ENCODE results near the gene FAM107B.

Gene FAM107B

DNA sequence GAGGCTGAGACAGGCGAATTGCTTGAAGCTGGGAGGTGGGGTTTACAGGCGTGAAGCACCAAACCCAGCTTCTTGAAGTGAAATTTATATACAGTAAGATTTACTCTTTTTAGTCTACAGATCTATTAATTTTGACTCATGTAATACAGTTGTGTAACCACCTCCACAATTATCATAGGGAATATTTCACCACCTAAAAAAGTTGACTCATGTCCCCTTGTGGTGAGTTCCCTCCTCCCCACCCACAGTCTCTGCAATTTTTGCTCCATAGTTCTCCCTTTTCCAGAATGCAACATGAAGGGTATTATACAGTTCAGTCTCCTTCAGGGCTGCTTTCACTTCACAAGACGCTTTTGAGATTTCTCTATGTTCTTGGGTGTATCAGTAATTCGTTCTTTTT is 156.8 kb downstream of the FAM107B start:
- no peak for DNase-seq

DNA sequence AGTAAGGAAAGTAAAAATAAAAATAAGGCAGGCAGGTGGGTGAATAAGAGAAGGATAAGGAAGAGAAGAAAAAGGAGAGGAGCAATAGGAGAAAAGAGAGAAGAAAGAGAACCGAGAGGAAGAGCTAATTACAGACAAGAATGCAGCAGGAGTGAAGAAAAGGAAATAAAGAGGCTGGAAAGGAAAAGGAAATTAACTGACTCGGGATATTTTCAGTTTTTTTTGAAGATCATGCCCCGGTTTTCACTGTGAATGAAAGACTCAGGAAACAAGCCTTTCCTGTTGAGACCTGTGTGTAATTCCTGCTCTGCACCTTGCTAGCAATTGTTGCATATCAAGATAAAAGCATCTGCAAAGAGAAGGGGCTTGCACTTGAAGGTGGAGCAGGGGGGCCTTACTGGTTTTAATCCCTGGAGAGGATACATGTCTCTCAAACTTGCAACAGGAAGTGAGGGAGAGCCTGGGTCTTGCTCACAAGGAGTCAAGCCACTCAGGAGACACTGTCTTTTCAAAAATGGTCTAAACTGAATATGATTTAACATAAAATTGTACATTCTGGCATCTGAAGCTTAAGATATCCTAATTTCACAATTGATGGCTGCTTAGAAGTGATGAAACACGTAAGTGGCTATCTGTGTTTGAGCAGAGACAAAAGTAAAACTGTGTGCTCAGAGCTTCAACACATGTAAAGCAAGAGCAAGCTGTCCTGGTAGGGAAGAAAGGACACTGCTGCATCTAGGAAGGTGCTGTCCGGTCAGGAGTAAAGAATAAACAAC is 157.6 kb downstream of the FAM107B start:
- DNase-seq = peak; percentile 24

- DNase-seq = no peak
These were observed 158.2 kb downstream of the FAM107B start for GRCh38 chr10:14616465-14616864.

DNA sequence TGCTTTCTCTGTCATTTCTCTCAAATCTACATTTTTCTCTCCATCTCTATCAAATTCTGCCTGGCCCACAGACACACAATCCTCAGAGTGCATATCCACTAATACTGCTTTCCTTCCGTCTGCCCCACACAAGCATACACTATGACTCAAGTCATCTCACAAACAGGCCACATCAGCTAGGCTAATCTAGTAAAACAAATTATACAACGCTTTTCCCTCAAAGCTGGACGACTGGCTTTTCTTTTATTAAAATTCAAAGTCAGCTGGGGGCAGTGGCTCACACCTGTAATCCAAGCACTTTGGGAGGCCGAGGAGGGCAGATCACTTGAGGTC is 161.1 kb downstream of the FAM107B start:
- DNase-seq = no peak

- no peak for DNase-seq
These were observed 161.7 kb downstream of the FAM107B start for GRCh38 chr10:14612873-14613587.

DNA sequence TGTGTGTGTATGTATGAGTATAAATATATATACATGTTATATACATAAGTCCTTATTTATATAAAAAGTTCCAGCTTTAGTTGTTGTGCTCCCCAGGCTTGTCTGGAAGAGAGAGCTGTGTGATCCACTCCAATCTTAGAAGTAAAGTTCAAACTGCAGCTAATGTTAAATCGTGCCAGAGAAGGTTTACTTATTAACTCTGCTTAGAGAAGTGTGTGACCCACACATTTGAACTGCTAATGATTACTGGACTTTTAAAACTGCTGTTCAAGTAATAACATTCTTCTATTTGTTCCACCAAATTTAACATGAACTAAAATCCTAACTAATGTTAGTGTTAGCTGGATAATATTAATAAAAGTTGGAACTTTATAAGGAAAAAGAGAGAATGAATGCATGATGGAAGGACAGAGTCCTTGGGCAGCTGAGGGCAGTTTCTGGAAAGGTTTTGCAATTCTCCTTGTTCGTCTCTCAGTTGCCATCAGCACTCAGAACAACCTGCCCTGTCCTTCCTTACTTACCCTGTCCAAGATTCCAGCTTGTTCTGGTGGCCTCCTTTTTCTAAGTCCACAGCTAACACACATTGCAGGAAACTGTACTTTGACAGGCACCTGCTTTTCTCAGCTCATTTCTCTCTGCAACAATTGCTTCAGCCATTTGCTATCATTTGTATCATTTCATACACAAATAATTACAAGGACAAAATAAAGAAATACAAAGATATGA is 162.6 kb downstream of the FAM107B start:
- no peak for DNase-seq

DNA sequence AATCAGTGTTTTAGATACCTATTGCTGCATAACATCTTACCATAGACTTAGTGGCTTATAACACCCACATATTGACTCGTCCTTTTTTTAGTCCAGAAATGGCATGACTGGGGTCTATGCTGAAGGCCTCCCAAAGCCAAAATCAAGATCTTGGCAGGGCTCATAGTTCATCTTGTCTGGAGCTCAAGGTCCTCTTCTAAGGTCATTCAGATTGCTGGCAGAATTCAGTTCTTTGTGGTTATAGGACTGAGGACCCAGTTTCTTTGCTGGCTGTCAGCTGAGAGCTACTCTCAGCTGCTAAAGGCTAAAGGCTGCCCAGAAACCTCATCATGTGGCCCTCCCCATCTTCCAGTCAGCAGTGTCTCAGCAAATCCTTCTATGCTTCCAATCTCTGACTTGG is 165.5 kb downstream of the FAM107B start:
- no peak for DNase-seq

GRCh38 chr10:14608381-14609001 is 166.2 kb downstream of the FAM107B start:
- peak; percentile 57 for DNase-seq

DNA sequence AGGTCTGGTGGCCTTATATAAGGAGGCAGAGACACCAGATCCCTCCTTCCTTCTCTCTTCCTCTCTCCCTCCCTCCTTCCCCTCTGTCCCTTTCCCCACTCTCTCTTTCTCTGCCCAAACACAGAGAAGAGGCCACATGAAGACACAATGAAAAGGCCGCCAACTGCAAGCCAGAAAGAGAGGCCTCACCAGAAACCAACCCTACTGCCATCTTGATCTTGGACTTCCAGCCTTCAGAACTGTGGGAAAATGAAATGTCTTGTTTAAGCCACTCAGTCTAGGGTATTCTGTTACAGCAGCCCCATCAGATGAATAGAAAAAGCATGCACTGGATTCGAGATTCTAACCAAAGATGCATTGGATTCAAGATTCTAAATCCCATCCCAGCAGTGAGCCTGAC is 168.1 kb downstream of the FAM107B start:
- no peak for DNase-seq

DNA sequence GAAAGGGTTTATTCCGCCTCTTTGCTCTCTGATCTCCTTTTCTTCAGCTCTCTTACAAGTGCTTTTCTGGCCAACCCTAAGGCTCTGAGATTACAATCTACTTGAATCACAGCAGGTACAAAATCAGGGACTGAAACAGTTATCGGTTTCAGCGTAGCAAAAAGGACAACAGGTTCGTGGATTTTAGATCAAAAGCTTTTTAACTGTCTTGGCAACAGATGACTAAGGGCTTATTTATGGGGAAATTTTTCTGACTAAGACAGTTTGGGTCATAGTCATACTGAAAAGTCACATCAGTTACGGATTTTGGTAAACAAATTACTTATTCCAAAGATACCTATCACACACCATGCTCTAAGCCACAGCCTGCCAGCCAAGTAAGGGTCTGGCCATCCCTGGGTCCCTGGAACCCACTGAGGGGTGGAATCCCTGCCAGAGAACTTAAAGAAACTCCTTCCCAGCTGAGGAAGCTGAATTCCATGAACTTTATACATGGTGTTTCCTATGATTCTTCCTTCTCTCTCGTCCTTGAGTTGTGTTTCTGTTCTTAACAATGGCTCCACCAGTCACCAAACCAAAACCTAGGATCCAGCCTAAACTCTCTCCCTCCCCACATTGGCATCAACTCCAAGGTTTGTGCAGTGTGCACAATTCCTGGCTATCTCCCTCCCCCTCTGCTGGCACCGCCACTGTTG is 169.3 kb downstream of the FAM107B start:
- DNase-seq = no peak

- no peak for DNase-seq
These were observed 170.2 kb downstream of the FAM107B start for GRCh38 chr10:14604181-14605142.

DNA sequence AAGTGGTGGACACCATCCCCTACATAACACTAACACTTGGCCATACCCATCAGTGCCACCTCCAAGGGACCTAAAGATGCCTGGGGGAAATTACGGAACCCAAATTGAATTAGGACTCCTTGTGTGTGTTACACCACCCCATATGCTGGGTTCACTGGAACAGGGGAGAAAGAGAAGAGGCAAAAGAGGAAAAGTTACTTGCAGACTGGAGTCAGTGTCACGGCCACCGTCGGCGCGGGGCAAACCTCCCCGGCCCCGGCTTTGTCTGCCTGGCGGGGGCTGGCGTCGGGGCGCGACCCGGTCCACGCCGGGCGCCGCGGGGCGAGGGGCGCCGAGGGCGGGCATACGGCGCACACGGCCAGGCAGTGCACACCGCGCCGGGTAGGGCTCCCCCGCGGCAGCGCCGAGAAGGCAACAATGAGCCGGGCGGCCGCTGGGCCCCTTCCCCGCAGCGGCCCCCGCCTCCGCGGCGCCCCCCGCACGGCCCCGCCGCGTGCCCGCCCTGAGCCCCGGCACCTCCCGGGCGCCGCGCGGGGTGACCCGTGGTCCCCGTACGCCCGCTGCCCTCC is 171.1 kb downstream of the FAM107B start:
- no peak for DNase-seq

DNA sequence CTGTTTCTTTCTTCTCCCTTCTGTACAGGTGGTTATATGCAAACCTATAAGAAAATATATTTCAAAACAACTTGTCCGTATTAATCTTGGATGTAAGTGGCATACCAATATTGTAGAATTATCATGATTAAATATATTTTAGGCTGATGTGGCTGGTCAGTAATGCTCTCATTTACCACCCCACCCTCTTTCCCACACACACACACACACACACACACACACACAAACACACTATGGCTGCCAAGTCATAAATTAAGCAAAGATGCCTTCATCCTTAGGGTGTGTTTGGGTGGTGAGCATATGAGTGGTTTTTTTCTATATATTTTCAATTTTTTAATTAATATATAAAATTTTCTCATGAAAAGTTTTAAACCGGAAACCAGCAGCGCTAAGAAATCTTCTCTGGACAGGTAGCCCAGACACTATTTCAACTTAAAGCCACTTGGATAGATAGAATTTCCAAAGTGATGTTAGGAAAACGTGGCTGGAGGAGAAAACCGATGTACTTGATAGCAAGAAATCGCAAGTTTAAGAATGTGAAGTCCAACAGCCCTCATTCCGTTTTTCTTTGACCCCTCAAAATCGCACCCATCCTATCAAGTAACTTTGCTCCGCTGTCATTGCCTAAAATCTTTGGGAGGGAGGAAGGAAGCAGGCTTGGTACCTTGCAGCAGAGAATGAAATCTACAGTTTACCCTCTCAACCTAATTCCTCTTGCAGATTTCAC is 171.7 kb downstream of the FAM107B start:
- no peak for DNase-seq

GRCh38 chr10:14601872-14602725 is 172.6 kb downstream of the FAM107B start:
- DNase-seq = no peak

DNA sequence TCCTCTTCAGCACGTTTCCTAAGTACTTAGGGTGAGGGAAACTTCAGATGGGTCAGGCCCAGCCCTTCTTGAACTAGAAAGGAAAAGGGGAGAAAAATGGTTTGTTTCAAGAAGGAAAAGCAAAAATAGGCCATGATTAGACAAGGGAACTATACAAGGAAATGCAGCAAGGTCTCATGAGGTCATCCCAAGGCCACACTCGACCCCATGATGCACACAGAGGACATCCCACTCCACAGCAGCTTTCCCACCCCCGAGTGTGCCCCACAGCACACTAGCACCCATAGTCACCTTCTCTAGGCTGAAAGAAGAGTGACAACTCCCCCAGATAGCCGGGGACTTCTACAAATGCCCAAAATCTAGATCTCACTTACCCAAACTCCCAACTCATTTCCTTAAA is 173.4 kb downstream of the FAM107B start:
- no peak for DNase-seq

DNA sequence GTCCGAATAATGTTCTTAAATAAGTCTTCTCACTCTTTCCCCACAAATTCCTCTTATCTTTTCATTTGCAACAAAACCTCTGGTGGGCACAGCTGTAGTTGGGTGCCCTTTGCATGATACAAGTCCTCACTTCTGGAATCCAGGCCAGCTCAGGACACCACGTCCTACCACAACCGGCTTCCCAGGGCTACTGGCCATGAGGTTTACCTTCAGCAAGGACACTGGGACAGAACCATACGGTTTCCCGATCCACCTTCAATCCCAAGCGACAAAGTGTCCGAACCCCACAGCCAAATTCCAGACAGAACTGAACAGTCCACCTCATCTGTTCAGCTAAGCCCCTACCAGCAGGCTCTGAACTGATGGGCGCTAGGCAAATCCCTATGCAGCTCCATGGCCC is 174.6 kb downstream of the FAM107B start:
- DNase-seq = no peak

- DNase-seq = no peak
These were observed 175.6 kb downstream of the FAM107B start for GRCh38 chr10:14598809-14599764.

DNA sequence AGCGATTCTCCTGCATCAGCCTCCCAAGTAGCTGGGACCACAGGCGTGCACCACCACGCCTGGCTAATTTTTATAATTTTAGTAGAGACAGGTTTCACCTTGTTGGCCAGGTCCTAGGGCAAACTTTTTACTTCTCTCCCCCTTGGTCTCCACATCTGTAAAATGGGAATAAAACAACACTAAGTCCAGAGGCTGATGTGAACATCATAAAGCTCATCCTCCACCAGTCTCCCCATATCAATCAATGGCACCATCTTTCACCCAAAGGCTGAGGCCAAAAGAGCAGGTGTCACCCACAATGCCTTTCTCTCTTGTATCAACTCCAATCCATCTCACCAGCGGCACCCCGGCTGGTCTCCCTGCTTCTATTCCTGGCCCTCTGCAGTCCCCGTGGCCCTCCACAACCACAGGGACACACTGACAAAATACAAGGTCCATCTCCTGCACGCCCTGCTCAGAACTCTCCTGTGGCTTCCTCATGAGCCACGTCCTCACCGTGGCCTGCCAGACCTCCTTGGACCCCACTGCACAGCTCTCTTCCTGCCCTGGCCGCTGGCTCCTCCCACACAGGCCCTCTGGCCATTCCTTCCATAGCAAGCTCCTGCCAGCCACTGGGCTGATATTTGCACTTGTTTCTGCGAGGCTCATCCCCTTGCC is 179.0 kb downstream of the FAM107B start:
- DNase-seq = no peak
